Myocyte (in vitro differentiated cells): ENCODE data around the gene GPN3. TPM values are rescaled to one million over a fixed set of nuclear protein-coding genes. Genes with fewer than 3 reads are reported as not detected.
A peak's percentile ranks its signal among the peaks of the same experiment; 100 is the strongest.
"Not testable (repeated sequence)": the region's sequence is repeated elsewhere in the genome, so short reads cannot be mapped to it uniquely, and the experiment has no call there.

Experiments used
- DNase-seq: peaks from one replicate; pipeline ENCODE4 v3.0.0-alpha.2; 2012; ENCODE audit warnings: low read depth
- polyA plus RNA-seq: library from polyadenylated mRNA; unstranded; fragments of >200 nt; gene quantifications from one replicate; pipeline ENCODE4 v1.2.1, GENCODE V29; 2012; ENCODE audit warnings: missing spikeins
- total RNA-seq: library from RNA; depleted of rRNA; stranded (reverse); fragments of >200 nt; gene quantifications from 2 replicates; pipeline ENCODE4 v1.2.3, GENCODE V29; 2014

Gene GPN3
- 22.2 and 24.9 TPM in 2 replicates for total RNA-seq
- polyA plus RNA-seq, result 11.0 TPM

- peak; percentile 99 for DNase-seq
These were observed at the start of gene GPN3, which contains the start of gene FAM216A for GRCh38 chr12:110468214-110469048. GPN3 (minus strand) TSS chr12:110468257; CDS start chr12:110468203, 54 bp downstream. FAM216A (plus strand) TSS chr12:110468845; CDS start chr12:110468876, 31 bp downstream.

- no peak for DNase-seq
These were observed 48.9 kb upstream of the GPN3 start for GRCh38 chr12:110516995-110517394.

- no peak for DNase-seq
These were observed 46.3 kb upstream of the GPN3 start for GRCh38 chr12:110514363-110514762.

GRCh38 chr12:110513842-110514241 is 45.8 kb upstream of the GPN3 start:
- DNase-seq, result no peak

- no peak for DNase-seq
These were observed 40.1 kb upstream of the GPN3 start for GRCh38 chr12:110508071-110508586.

- DNase-seq, result no peak
These were observed 37.3 kb upstream of the GPN3 start for GRCh38 chr12:110505332-110505731.

- no peak for DNase-seq
These were observed 35.4 kb upstream of the GPN3 start for GRCh38 chr12:110503432-110503831.

GRCh38 chr12:110501752-110502738 is 34.0 kb upstream of the GPN3 start, which contains the start of the genes RAD9B and VPS29:
RAD9B (plus strand) TSS chr12:110502331; CDS start chr12:110502338, 7 bp downstream.
VPS29 (minus strand) TSS chr12:110502111; CDS start chr12:110502051, 60 bp downstream.
- DNase-seq, result peak; percentile 99

GRCh38 chr12:110501399-110501751 is 33.3 kb upstream of the GPN3 start:
- peak; percentile 63 for DNase-seq

- peak; percentile 10 for DNase-seq
These were observed 31.1 kb upstream of the GPN3 start for GRCh38 chr12:110498984-110499706.

GRCh38 chr12:110475426-110475825 is 7.4 kb upstream of the GPN3 start:
- no peak for DNase-seq

GRCh38 chr12:110467847-110468213 is 227 bp downstream of the GPN3 start:
- no peak for DNase-seq

- DNase-seq, result no peak
These were observed 1.3 kb downstream of the GPN3 start for GRCh38 chr12:110466791-110467190.

- not testable (repeated sequence) for DNase-seq
These were observed 2.3 kb downstream of the GPN3 start for GRCh38 chr12:110465765-110466164.

GRCh38 chr12:110465024-110465423 is 3.0 kb downstream of the GPN3 start:
- DNase-seq, result no peak

GRCh38 chr12:110461189-110461588 is 6.9 kb downstream of the GPN3 start:
- not testable (repeated sequence) for DNase-seq

- DNase-seq, result no peak
These were observed 9.3 kb downstream of the GPN3 start for GRCh38 chr12:110458756-110459155.

GRCh38 chr12:110453569-110454296 is 14.3 kb downstream of the GPN3 start:
- DNase-seq, result no peak

GRCh38 chr12:110451263-110451662 is 16.8 kb downstream of the GPN3 start:
- no peak for DNase-seq
